HEK293 (cell line): ENCODE measurements around the gene GIPC2.

Source experiments
- CTCF ChIA-PET: fragments of 350-600 bp; formaldehyde crosslinking; extraction: SDS; loops from one replicate; lab custom pipeline; 2021; ENCODE audit warnings: antibody characterized with exemption; lab: Yijun Ruan, JAX
- POLR2A ChIA-PET: fragments of 300-600 bp; formaldehyde crosslinking; extraction: SDS; loops from one replicate; lab custom pipeline; 2020; ENCODE audit warnings: antibody characterized with exemption, inconsistent platforms; lab: Yijun Ruan, JAX
- H3K27ac ChIP-seq: fragments of 200-500 bp; sonication (Bioruptor generic); 2 replicates; pipeline ENCODE4 v1.5.1; 2014; ENCODE audit warnings: low read depth, low read length, control low read depth, inconsistent platforms; ENCODE audit errors: extremely low read depth
- H3K36me3 ChIP-seq, 2 experiments: fragments of 200-500 bp in 1 of 2; sonication (Bioruptor generic) in 1 of 2; 1 replicate in 1 of 2; 2 replicates in 1 of 2; pipeline ENCODE4 v1.5.1; 2014 to 2017; ENCODE audit warnings: inconsistent platforms in 2 of 2, low read length in 2 of 2; ENCODE audit not compliant: control insufficient read depth in 2 of 2, insufficient read depth in 1 of 2
- H3K4me1 ChIP-seq: fragments of 200-500 bp; sonication (Bioruptor generic); 2 replicates; pipeline ENCODE4 v1.5.1; 2014; ENCODE audit warnings: mild to moderate bottlenecking, low read length, inconsistent platforms; ENCODE audit not compliant: control insufficient read depth, insufficient read depth
- H3K4me3 ChIP-seq: 2 replicates; pipeline ENCODE4 v1.5.1; 2011; ENCODE audit warnings: low read depth, mild to moderate bottlenecking, control low read depth, low read length, moderate library complexity
- H3K9me3 ChIP-seq: fragments of 200-500 bp; sonication (Bioruptor generic); 2 replicates; pipeline ENCODE4 v1.5.1; 2014; ENCODE audit warnings: low read depth, low read length, inconsistent platforms; ENCODE audit not compliant: control insufficient read depth, insufficient read depth
- CTCF ChIP-seq: fragments of 450-650 bp; formaldehyde crosslinking; IDR thresholded peaks from 2 replicates; pipeline ENCODE4 v1.5.1; 2016; ENCODE audit warnings: missing biosample characterization, missing genetic modification characterization
- FEZF1 ChIP-seq: fragments of 450-650 bp; formaldehyde crosslinking; IDR thresholded peaks from 2 replicates; pipeline ENCODE4 v1.5.1; 2016; ENCODE audit warnings: missing biosample characterization, missing genetic modification characterization
- IKZF3 ChIP-seq: fragments of 450-650 bp; IDR thresholded peaks from 2 replicates; pipeline ENCODE4 v1.5.0; 2018; ENCODE audit warnings: missing biosample characterization, mild to moderate bottlenecking, missing genetic modification characterization, moderate library complexity
- KLF16 ChIP-seq: fragments of 450-650 bp; formaldehyde crosslinking; IDR thresholded peaks from 2 replicates; pipeline ENCODE4 v1.5.1; 2017; ENCODE audit warnings: missing biosample characterization, missing genetic modification characterization
- MEIS1 ChIP-seq: sonication (generic); formaldehyde crosslinking; IDR thresholded peaks from 2 replicates; pipeline ENCODE4 v1.8.1; 2022; ENCODE audit warnings: missing genetic modification reagents, mild to moderate bottlenecking, borderline replicate concordance
- OVOL3 ChIP-seq: fragments of 450-650 bp; formaldehyde crosslinking; IDR thresholded peaks from 2 replicates; pipeline ENCODE4 v1.5.1; 2016; ENCODE audit warnings: missing biosample characterization, missing genetic modification characterization
- RBAK ChIP-seq: fragments of 450-650 bp; formaldehyde crosslinking; IDR thresholded peaks from 2 replicates; pipeline ENCODE4 v1.5.1; 2016; ENCODE audit warnings: missing biosample characterization, missing genetic modification characterization
- SETDB1 ChIP-seq: IDR thresholded peaks from one replicate; pipeline ENCODE4 v1.6.1; 2017; ENCODE audit warnings: mild to moderate bottlenecking, low read length, moderate library complexity, mixed read lengths; ENCODE audit not compliant: insufficient read length
- SP3 ChIP-seq: fragments of 450-650 bp; formaldehyde crosslinking; IDR thresholded peaks from 2 replicates; pipeline ENCODE4 v1.5.1; 2016; ENCODE audit warnings: missing biosample characterization, missing genetic modification characterization
- WT1 ChIP-seq: fragments of 450-650 bp; formaldehyde crosslinking; IDR thresholded peaks from 2 replicates; pipeline ENCODE4 v1.5.1; 2016; ENCODE audit warnings: missing biosample characterization, missing genetic modification characterization
- ZFP41 ChIP-seq: fragments of 450-650 bp; formaldehyde crosslinking; IDR thresholded peaks from 2 replicates; pipeline ENCODE4 v1.5.1; 2016; ENCODE audit warnings: missing biosample characterization, missing genetic modification characterization, borderline replicate concordance
- ZNF174 ChIP-seq: fragments of 450-650 bp; formaldehyde crosslinking; IDR thresholded peaks from 2 replicates; pipeline ENCODE4 v1.5.0; 2017; ENCODE audit warnings: missing biosample characterization, mild to moderate bottlenecking, missing genetic modification characterization
- ZNF239 ChIP-seq: fragments of 450-650 bp; formaldehyde crosslinking; IDR thresholded peaks from 2 replicates; pipeline ENCODE4 v1.5.1; 2016; ENCODE audit warnings: missing biosample characterization, missing genetic modification characterization
- ZNF266 ChIP-seq: fragments of 450-650 bp; formaldehyde crosslinking; IDR thresholded peaks from 2 replicates; pipeline ENCODE4 v1.5.1; 2016; ENCODE audit warnings: missing biosample characterization, missing genetic modification characterization, low read depth
- ZNF280C ChIP-seq: fragments of 450-650 bp; formaldehyde crosslinking; IDR thresholded peaks from 2 replicates; pipeline ENCODE4 v1.5.1; 2016; ENCODE audit warnings: missing biosample characterization, missing genetic modification characterization
- ZNF391 ChIP-seq: fragments of 450-650 bp; formaldehyde crosslinking; IDR thresholded peaks from 2 replicates; pipeline ENCODE4 v1.5.1; 2016; ENCODE audit warnings: low read depth, missing biosample characterization, missing genetic modification characterization, borderline replicate concordance
- ZNF48 ChIP-seq: fragments of 450-650 bp; formaldehyde crosslinking; IDR thresholded peaks from 2 replicates; pipeline ENCODE4 v1.5.1; 2016; ENCODE audit warnings: missing biosample characterization, missing genetic modification characterization
- ZNF488 ChIP-seq: fragments of 450-650 bp; formaldehyde crosslinking; IDR thresholded peaks from 2 replicates; pipeline ENCODE4 v1.5.1; 2016; ENCODE audit warnings: missing biosample characterization, missing genetic modification characterization
- ZNF610 ChIP-seq: fragments of 450-650 bp; formaldehyde crosslinking; IDR thresholded peaks from 2 replicates; pipeline ENCODE4 v1.5.1; 2016; ENCODE audit warnings: missing biosample characterization, missing genetic modification characterization, borderline replicate concordance
- ZNF621 ChIP-seq: fragments of 450-650 bp; formaldehyde crosslinking; IDR thresholded peaks from 2 replicates; pipeline ENCODE4 v1.5.1; 2017; ENCODE audit warnings: missing biosample characterization, missing genetic modification characterization
- ZNF664 ChIP-seq: fragments of 450-650 bp; formaldehyde crosslinking; IDR thresholded peaks from 2 replicates; pipeline ENCODE4 v1.5.1; 2016; ENCODE audit warnings: missing biosample characterization, missing genetic modification characterization
- ZNF707 ChIP-seq: fragments of 450-650 bp; formaldehyde crosslinking; IDR thresholded peaks from 2 replicates; pipeline ENCODE4 v1.5.1; 2016; ENCODE audit warnings: missing biosample characterization, missing genetic modification characterization
- ZNF768 ChIP-seq: fragments of 450-650 bp; formaldehyde crosslinking; IDR thresholded peaks from 2 replicates; pipeline ENCODE4 v1.5.1; 2018; ENCODE audit warnings: missing biosample characterization, mild to moderate bottlenecking, missing genetic modification characterization

The GIPC2 gene

GRCh38 chr1:78141531-78142231 is 95.9 kb downstream of the GIPC2 start:
- Histone ChIP-seq H3K4me1 (no peaks in the 10 kb centered on the region), H3K27ac (no peak overlapping the region), H3K9me3 (no peaks in the 10 kb centered on the region), H3K36me3 (no peaks in the 10 kb centered on the region), H3K4me3 (no peak overlapping the region)
- ChIA-PET POLR2A (no interaction called here), CTCF (interaction anchor here (0.6 to 6.0 kb wide), 3 partner anchors 10 to 466 kb away, joined by 3 to 50 read pairs (median 3); no protein-coding TSS in a partner anchor)
- TF ChIP-seq WT1 (no peak), MEIS1 (no peak), RBAK (tag by site-specific recombination) (no peak), OVOL3 (tag by site-specific recombination) (no peak), ZNF280C (no peak), IKZF3 (no peak), ZNF768 (tag by site-specific recombination) (no peak), SP3 (tag by site-specific recombination) (no peak), ZFP41 (tag by site-specific recombination) (no peak), SETDB1 (no peak)

GRCh38 chr1:78142736-78143135 is 97.0 kb downstream of the GIPC2 start:
- no peak for TF ChIP-seq ZNF707 (tag by site-specific recombination)
- TF ChIP-seq ZFP41 (tag by site-specific recombination): no peak
- no peak for TF ChIP-seq ZNF48
- no peak for TF ChIP-seq KLF16
- TF ChIP-seq FEZF1 (tag by site-specific recombination): no peak
- no peak for TF ChIP-seq ZNF610 (tag by site-specific recombination)
- no peak for TF ChIP-seq ZNF664 (tag by site-specific recombination)
- no peak for TF ChIP-seq ZNF391 (tag by site-specific recombination)
- TF ChIP-seq CTCF (tag by site-specific recombination): no peak
- TF ChIP-seq ZNF266: no peak
- no peak for TF ChIP-seq ZNF488 (tag by site-specific recombination)
- no peak for TF ChIP-seq ZNF239 (tag by site-specific recombination)
- no peak for TF ChIP-seq ZNF174 (tag by site-specific recombination)
- TF ChIP-seq ZNF621 (tag by site-specific recombination): no peak
- Histone ChIP-seq H3K4me3 (no peak overlapping the region), H3K36me3 (no peaks in the 10 kb centered on the region), H3K4me1 (no peaks in the 10 kb centered on the region), H3K27ac (no peak overlapping the region), H3K9me3 (no peaks in the 10 kb centered on the region)
- ChIA-PET POLR2A (no interaction called here), CTCF (interaction anchor here (0.7 to 6.0 kb wide), 5 partner anchors 11 to 465 kb away, joined by 3 to 50 read pairs (median 19); no protein-coding TSS in a partner anchor)
